ENCODE results near the gene FBLN7.

Gene FBLN7

DNA sequence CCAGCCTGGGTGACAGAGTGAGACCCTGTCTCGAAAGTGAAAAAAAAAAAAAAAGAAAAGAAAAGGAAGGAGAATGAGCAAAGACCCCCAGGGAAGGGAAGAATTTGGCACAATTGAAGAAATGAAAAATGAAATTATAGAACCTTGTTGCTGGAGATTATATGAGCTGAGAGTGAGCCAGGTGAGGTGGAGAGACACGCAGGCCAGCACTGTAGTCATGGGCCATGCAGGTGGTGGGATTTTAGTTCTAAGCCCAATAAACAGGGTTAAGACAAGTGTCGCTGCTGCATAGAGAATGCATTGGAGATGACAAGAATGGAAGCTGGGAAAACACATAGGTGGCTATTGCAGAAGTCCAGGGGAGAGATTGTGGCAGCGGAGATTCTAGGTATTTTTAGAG, 32.3 kb downstream of the FBLN7 start:
- in situ Hi-C loops (cut with MboI; ENCODE audit: low pct_unique_long_range_greater_than_20kb, low sequenced_read_pairs, unreplicated experiment): no loop called here
- no peak for DNase-seq (ENCODE audit: low spot score)
- TF ChIP-seq, protein P1, sequence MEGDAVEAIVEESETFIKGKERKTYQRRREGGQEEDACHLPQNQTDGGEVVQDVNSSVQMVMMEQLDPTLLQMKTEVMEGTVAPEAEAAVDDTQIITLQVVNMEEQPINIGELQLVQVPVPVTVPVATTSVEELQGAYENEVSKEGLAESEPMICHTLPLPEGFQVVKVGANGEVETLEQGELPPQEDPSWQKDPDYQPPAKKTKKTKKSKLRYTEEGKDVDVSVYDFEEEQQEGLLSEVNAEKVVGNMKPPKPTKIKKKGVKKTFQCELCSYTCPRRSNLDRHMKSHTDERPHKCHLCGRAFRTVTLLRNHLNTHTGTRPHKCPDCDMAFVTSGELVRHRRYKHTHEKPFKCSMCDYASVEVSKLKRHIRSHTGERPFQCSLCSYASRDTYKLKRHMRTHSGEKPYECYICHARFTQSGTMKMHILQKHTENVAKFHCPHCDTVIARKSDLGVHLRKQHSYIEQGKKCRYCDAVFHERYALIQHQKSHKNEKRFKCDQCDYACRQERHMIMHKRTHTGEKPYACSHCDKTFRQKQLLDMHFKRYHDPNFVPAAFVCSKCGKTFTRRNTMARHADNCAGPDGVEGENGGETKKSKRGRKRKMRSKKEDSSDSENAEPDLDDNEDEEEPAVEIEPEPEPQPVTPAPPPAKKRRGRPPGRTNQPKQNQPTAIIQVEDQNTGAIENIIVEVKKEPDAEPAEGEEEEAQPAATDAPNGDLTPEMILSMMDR (IDR thresholded peaks at IDR 0.05; ENCODE audit: extremely low read depth, insufficient read depth, missing control alignments): no peak

DNA sequence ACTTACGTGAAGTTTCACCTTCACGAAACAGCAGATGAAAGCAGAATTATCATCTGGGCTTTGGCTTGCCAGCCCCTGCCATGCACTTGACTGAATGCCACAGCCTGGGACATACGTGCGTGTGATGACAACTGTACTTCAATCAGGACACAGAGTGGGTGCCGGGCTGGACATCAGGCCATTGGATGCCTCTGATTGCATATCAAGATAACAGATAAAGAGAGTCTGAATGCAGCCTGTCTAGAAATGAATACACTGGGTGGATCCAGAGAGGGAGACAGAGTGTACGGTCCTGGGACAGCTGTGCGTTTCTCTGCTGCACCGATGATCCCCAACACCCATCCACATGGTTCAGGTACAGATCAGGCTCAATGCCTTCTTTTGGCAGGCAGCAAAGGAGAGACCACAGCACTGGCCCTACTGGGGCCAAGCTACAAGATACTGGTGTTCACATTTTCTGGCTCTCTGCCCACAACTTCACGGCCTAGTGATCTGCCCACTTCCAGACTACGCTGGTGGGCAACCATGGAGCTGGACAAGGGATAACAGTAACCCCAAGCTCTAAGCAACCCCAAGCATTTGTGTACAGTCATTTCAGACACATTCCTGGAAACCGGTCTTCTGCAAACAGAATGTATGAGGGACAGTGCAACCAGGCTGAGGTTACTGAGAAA, 35.6 kb downstream of the FBLN7 start:
- in situ Hi-C loops (cut with MboI; ENCODE audit: low pct_unique_long_range_greater_than_20kb, low sequenced_read_pairs, unreplicated experiment): no loop called here
- DNase-seq (ENCODE audit: low spot score): no peak
- TF ChIP-seq, protein P1 (IDR thresholded peaks at IDR 0.05; ENCODE audit: extremely low read depth, insufficient read depth, missing control alignments): no peak

DNA sequence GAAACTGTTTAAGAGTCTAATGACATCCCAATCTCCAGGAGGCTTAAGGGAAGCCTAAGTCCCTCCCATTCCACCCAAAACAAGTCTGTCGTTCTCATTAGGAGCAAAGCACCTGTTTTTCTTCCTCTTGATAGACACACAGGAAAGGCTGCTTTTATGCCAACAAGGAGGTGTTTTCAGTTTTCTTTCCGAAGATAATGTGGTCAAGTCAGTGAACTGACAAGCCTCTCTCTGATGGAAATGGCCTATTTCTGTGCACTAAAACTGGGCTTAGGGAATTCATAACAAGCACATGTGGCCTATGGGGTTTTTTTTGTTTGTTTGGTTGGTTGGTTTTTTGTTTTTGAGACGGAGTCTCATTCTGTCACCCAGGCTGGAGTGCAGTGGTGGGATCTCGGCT, 36.2 kb downstream of the FBLN7 start:
- in situ Hi-C loops (cut with MboI; ENCODE audit: low pct_unique_long_range_greater_than_20kb, low sequenced_read_pairs, unreplicated experiment): no loop called here
- no peak for DNase-seq (ENCODE audit: low spot score)
- TF ChIP-seq, protein P1 (IDR thresholded peaks at IDR 0.05; ENCODE audit: extremely low read depth, insufficient read depth, missing control alignments): no peak

DNA sequence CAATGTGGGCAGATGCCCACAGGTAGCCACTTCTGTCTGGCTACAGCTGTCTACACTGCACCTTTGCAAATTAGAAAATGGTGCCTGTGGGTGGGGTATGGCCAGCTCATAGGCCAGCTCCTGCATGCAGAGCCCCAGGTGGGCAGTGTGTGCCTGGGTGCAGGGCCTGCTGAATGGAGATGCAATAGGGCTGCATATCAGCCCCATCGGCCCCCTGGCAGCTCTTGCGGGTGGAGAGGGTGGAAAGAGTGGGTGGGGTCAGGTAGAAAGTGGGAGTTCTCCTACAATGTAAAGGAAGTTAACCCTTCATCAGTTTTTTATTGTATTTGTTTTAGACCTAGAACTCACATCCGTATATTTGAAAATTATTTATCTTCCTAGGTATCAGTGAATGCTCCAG, 37.1 kb downstream of the FBLN7 start:
- TF ChIP-seq, protein P1 (IDR thresholded peaks at IDR 0.05; ENCODE audit: extremely low read depth, insufficient read depth, missing control alignments): no peak
- DNase-seq (ENCODE audit: low spot score): no peak
- in situ Hi-C loops (cut with MboI; ENCODE audit: low pct_unique_long_range_greater_than_20kb, low sequenced_read_pairs, unreplicated experiment): no loop called here

DNA sequence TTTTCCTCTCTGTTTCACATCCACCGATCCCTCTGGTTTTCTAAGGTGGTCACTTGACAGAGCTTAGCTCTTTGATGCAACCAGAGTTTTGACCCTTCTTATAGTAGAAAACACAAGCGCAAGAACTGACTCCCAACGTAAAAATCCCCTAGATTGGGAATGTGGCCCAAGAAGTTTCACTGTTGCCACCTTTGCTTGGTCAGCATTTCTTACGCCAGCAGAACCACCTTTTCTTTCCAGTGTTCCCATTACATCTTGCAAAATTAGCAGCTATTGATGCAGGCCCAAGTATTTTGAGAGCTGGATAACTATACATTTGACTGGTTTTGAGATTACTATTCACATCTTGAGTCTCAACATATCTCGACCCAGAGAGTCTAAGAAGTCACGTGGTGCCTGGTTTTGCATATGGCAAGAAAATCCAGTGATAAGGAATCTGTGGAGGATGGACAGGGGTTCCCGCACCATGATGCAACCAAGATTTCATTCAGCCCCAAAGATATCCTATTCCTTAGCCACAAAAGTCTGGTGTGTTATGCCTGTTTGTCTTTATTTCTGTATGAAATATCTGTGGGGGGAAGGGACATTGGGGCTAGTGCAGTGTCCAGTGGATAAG, 37.9 kb downstream of the FBLN7 start:
- TF ChIP-seq, protein P1 (IDR thresholded peaks at IDR 0.05; ENCODE audit: extremely low read depth, insufficient read depth, missing control alignments): no peak
- no peak for DNase-seq (ENCODE audit: low spot score)
- in situ Hi-C loops (cut with MboI; ENCODE audit: low pct_unique_long_range_greater_than_20kb, low sequenced_read_pairs, unreplicated experiment): no loop called here

DNA sequence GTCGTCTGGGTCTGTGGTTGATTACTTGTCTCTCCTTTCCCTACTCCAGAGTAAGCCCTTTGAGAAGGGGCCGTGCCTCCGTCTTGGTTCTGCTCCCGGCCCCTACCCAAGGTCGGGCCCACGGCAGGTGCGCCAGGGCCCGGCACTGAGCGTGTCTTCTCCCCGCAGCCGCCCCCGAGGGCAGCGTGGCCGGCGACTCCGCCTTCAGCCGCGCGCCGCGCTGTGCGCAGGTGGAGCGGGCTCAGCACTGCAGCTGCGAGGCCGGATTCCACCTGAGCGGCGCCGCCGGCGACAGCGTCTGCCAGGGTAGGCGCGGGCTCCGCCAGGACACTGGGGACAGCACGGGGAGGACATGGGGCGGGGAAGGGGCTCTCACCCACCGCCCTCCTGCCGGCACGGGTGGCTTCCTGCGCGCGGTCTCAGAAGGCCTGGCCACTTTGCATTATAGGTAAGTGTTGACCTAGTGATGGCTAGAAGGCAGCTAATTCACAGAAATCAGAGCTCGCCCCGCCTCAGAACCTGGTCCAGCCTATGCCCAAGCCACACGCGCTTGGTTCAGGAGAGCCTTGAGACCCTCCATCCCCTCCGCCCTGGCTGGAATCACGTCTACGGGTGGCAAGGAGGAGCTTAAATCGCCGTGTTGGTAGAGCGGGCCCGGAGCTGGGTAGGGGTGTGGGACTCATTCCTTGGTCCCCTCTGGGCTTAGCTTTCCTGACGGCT, 43.5 kb downstream of the FBLN7 start:
- TF ChIP-seq, protein P1 (IDR thresholded peaks at IDR 0.05; ENCODE audit: extremely low read depth, insufficient read depth, missing control alignments): no peak
- in situ Hi-C loops (cut with MboI; ENCODE audit: low pct_unique_long_range_greater_than_20kb, low sequenced_read_pairs, unreplicated experiment): no loop called here
- no peak for DNase-seq (ENCODE audit: low spot score)

Measured in GM13977 (cell line).